Ishikawa (cell line): ENCODE results near the gene TMEM40.

Experiments
- CREB1 ChIP-seq: IDR thresholded peaks from 2 replicates; pipeline ENCODE4 v1.6.1; 2012; ENCODE audit warnings: low read depth
- EGR1 ChIP-seq: IDR thresholded peaks from 2 replicates; pipeline ENCODE4 v1.6.1; 2012
- EP300 ChIP-seq: IDR thresholded peaks from 2 replicates; pipeline ENCODE4 v1.6.1; 2012; ENCODE audit warnings: borderline replicate concordance
- RAD21 ChIP-seq: IDR thresholded peaks from 2 replicates; pipeline ENCODE4 v1.6.1; 2012; ENCODE audit warnings: low read depth
- TAF1 ChIP-seq: IDR thresholded peaks from 2 replicates; pipeline ENCODE4 v1.6.1; 2012; ENCODE audit warnings: low read depth, mild to moderate bottlenecking
- TCF12 ChIP-seq: IDR thresholded peaks from 2 replicates; pipeline ENCODE4 v1.6.1; 2012; ENCODE audit warnings: low read depth
- YY1 ChIP-seq: IDR thresholded peaks from 2 replicates; pipeline ENCODE4 v1.6.1; 2012; ENCODE audit warnings: low read depth
- TF ChIP-seq, protein P1 (sequence below): IDR thresholded peaks from 2 replicates; pipeline ENCODE4 v1.6.1; 2012
- TF ChIP-seq, protein P2 (sequence below): IDR thresholded peaks from 2 replicates; pipeline ENCODE4 v1.6.1; 2012; ENCODE audit warnings: low read depth, mild to moderate bottlenecking

DNA sequence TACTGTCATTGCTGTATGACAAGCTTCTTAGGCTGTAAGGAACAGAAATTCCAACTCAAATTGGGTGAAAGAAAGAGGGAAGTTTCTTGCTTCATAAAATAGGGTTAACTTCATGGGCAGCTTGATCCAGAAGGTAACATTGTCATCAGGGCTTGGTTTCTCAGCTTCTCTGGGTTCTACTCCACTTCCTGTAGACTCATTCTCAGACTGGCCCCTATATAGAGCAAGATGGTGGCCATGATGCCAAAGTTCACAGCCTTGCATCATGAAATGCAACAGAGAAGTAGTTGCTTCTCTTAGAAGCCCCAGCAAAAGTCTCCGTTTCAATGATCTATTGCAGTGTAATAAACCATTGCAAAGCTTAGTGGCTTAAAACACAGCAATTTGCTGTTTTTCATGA lies 33.6 kb downstream of the TMEM40 start:
- no peak for TF ChIP-seq TAF1
- no peak for TF ChIP-seq CREB1
- TF ChIP-seq EP300, result no peak
- TF ChIP-seq, protein P1, sequence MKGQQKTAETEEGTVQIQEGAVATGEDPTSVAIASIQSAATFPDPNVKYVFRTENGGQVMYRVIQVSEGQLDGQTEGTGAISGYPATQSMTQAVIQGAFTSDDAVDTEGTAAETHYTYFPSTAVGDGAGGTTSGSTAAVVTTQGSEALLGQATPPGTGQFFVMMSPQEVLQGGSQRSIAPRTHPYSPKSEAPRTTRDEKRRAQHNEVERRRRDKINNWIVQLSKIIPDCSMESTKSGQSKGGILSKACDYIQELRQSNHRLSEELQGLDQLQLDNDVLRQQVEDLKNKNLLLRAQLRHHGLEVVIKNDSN, result no peak
- TF ChIP-seq TCF12, result no peak
- TF ChIP-seq YY1, result no peak
- TF ChIP-seq, protein P2, sequence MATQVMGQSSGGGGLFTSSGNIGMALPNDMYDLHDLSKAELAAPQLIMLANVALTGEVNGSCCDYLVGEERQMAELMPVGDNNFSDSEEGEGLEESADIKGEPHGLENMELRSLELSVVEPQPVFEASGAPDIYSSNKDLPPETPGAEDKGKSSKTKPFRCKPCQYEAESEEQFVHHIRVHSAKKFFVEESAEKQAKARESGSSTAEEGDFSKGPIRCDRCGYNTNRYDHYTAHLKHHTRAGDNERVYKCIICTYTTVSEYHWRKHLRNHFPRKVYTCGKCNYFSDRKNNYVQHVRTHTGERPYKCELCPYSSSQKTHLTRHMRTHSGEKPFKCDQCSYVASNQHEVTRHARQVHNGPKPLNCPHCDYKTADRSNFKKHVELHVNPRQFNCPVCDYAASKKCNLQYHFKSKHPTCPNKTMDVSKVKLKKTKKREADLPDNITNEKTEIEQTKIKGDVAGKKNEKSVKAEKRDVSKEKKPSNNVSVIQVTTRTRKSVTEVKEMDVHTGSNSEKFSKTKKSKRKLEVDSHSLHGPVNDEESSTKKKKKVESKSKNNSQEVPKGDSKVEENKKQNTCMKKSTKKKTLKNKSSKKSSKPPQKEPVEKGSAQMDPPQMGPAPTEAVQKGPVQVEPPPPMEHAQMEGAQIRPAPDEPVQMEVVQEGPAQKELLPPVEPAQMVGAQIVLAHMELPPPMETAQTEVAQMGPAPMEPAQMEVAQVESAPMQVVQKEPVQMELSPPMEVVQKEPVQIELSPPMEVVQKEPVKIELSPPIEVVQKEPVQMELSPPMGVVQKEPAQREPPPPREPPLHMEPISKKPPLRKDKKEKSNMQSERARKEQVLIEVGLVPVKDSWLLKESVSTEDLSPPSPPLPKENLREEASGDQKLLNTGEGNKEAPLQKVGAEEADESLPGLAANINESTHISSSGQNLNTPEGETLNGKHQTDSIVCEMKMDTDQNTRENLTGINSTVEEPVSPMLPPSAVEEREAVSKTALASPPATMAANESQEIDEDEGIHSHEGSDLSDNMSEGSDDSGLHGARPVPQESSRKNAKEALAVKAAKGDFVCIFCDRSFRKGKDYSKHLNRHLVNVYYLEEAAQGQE, result no peak
- no peak for TF ChIP-seq RAD21
- TF ChIP-seq EGR1, result no peak
